NT2/D1 (cell line): Measurements from ENCODE around the gene TIMM13.

Experiments
- SUZ12 ChIP-seq: IDR thresholded peaks from 2 replicates; pipeline ENCODE4 v1.6.1; 2011; ENCODE audit not compliant: insufficient read length, insufficient read depth; ENCODE audit errors: extremely low read depth
- YY1 ChIP-seq: IDR thresholded peaks from 2 replicates; pipeline ENCODE4 v1.6.1; 2011; ENCODE audit not compliant: insufficient read length, insufficient read depth

DNA sequence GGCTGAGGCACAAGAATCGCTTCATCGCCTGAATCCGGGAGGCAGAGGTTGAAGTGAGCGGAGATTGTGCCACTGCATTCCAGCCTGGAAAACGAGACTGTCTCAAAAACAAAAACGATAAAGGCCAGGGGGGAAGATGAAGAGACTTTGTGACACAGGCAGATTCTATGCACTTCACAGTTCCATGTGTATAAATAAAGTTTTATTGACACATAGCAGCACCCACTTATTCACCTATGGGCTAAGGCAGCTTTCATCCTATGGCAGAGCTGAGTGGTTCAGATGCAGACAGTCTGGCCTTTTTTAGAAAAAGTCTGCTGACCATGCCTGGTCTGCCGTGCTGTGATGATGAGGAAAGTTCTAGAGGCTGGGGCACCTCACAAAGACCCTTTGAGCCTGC, 23.8 kb upstream of the TIMM13 start:
- TF ChIP-seq SUZ12, result no peak
- no peak for TF ChIP-seq YY1
